Subcutaneous preadipocyte (primary cell): ENCODE results near the gene PROB1. TPM values are rescaled to one million over a fixed set of nuclear protein-coding genes. Genes with fewer than 3 reads are reported as not detected.

ENCODE experiments used
- total RNA-seq: library from RNA; depleted of rRNA; stranded (reverse); fragments of >200 nt; gene quantifications from 2 replicates; pipeline ENCODE4 v1.2.3, GENCODE V29; 2012

Gene PROB1, protein sequence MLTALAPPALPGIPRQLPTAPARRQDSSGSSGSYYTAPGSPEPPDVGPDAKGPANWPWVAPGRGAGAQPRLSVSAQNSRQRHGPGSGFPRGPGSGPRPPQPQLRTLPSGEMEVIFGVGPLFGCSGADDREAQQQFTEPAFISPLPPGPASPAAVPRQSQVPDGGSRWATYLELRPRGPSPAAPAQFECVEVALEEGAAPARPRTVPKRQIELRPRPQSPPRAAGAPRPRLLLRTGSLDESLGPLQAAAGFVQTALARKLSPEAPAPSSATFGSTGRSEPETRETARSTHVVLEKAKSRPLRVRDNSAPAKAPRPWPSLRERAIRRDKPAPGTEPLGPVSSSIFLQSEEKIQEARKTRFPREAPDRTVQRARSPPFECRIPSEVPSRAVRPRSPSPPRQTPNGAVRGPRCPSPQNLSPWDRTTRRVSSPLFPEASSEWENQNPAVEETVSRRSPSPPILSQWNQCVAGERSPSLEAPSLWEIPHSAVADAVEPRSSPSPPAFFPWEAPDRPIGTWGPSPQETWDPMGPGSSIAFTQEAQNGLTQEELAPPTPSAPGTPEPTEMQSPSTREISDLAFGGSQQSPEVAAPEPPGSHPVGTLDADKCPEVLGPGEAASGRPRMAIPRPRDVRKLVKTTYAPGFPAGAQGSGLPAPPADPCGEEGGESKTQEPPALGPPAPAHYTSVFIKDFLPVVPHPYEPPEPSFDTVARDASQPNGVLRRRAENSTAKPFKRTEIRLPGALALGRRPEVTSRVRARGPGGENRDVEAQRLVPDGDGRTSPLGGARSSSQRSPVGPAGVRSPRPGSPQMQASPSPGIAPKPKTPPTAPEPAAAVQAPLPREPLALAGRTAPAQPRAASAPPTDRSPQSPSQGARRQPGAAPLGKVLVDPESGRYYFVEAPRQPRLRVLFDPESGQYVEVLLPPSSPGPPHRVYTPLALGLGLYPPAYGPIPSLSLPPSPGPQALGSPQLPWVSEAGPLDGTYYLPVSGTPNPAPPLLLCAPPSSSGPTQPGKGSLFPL
- 0.73 and 1.8 TPM in 2 replicates for total RNA-seq

DNA sequence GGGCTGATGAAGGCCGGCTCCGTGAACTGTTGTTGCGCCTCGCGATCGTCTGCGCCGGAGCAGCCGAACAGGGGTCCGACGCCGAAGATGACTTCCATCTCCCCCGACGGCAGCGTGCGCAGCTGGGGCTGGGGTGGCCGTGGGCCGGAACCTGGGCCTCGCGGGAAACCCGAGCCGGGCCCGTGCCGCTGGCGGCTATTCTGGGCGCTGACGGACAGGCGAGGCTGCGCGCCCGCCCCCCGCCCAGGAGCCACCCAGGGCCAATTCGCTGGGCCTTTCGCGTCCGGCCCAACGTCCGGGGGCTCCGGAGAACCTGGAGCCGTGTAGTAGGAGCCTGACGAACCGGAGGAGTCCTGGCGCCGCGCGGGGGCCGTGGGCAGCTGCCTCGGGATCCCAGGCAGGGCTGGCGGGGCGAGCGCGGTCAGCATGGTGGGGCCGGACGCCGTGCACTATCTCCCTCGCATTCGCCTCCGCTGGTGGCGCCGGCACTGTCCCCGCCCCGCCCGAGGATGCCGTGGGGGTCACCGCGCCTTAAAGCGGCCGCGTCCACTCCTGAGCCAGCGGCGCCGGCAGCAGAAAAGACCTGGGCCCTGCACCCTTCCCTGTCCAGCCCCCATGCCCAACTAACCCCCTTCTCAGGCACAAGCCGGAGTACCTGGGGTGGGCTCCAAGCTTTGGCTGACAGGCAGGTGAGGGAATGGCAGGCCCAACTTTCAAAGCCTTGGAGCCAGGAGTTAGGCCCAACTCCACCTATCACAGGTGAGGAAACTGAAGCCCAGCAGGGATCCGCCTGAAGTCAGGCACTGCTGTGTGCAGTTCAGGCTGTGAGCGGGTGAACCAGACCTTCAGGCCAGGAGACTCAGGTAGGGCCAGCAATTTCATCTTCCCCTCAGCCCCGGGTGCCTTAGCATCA lies at the start of gene PROB1:
TSS of gene PROB1 (minus strand) at position 451 of the 913 bp plus-strand sequence. CDS start at position 428, 23 bp downstream.

DNA sequence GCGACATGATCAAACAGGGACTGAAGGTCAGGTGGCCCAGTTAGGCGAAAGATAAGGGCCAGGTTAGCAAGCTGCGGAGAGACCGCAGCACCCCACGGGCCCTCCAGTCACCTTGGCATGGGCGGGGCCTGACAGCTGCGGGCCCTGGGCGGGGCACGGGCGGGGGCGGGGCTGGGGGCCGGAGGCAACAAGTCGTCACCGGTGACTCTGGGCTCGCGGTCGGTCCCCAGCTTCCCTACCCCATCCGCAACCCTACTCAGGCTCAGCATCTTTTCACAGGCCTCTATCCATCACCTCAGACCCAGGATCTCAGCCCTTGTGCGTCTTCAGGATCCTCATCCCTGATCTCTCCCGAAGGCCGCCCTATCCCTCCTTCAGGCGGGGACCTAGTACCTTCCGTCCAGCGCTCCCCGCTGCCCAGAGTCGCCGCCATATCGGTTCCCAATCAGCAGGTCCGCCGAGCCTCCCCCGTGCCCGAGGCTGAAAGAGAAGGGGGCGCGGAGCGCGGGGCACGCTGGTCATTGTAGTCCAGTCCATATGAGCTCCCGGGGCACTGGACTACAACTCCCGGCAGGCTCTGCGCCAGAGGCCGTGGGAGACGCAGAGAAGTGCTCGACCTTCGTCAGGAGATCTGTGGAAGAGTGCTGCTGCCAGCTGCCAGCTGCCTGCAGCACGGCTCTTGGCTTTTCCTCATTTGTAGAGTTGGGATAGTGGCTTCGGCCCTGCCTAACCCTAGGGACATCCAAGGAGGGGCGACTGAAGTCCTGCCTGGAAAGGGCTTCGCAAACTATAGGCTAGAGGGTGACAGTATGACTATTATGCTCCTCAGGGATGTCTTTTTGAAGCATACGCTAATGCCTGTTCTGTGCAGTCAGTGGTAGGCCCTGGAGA lies 44.4 kb upstream of the PROB1 start, which contains the start of gene DNAJC18:
TSS of gene DNAJC18 (minus strand) at position 513 of the 891 bp plus-strand sequence. CDS start at position 433, 80 bp downstream.

DNA sequence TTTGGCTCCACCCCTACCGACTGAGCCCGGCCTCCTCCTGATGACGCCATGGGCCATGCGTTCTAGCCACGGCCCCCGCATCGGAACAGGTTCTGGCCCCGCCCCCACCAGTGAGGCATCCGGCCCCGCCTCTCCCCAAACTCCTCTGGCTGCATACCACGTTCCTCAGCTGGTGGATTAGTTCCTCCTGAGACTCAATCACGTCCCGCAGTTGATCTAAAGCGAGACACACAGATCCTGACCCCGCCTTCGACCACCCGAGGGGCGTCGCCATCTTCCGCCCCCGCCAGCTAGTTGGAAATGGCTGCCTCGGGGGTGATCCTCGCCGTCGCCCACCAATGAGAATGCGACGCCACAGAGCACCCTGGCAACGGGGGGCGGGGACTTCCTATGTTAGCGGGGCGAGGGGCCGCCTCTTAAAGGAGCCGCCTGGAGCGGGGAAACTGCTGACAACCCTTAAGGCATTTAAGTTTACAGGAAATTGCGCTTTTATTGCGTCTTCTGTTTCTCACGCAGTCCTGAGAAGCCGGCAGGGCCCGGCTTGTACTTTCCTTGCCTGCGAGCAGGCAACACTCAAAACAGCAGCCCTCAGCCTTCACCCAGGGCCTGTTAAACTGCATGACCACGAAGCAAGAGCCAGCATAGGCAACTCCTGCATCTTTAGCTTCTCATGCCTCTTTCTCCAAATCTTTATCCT lies 9.0 kb upstream of the PROB1 start, which contains the start of gene SPATA24:
TSS of gene SPATA24 (minus strand) at position 303 of the 697 bp plus-strand sequence. CDS start at position 274, 29 bp downstream.

DNA sequence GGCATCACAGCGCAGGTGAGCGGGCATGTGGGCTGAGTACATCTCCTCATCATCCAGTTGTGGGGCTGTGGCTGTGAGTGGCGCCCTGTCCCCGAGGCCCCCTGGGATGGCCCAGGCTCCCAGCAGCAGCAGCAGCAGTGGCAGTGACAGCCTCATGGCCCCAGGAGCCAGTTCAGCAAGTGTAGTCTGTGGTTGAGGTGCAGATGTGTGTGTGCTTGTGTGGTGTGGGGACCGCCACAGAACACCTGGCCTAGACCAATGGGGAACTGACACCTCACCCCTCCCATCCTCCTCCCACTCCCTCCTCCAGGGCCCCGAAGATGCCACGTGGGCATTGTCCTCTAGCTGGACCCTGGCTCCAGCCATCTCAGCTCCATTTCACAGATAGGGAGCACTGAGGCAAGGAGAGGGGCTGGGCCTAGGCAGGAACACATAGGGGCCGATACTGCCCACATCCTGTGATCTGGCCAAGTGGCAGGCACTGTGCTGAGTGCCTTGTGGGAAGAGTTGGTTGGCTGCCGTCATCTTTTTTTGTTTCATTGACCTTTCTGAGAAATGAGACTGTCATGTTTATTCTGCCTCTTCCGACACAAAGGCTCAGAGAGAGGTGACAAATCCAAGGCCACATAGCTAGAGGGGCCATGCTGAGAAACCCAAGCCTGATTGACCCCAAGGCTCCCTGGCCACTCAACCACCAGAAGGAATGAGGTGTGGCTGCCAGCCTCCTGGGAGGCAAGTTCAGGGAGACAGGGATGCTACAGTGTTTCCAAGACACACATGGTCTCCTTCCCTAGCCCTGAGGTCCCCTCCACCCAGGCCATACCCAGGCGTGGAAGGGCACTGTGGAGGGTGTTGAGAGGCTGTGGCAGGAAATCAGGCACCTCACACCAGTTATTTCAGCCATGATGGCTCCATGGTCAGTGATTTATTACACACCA lies 4.9 kb downstream of the PROB1 start, which contains the start of gene MZB1:
TSS of gene MZB1 (minus strand) at position 213 of the 938 bp plus-strand sequence. CDS start at position 156, 57 bp downstream.

DNA sequence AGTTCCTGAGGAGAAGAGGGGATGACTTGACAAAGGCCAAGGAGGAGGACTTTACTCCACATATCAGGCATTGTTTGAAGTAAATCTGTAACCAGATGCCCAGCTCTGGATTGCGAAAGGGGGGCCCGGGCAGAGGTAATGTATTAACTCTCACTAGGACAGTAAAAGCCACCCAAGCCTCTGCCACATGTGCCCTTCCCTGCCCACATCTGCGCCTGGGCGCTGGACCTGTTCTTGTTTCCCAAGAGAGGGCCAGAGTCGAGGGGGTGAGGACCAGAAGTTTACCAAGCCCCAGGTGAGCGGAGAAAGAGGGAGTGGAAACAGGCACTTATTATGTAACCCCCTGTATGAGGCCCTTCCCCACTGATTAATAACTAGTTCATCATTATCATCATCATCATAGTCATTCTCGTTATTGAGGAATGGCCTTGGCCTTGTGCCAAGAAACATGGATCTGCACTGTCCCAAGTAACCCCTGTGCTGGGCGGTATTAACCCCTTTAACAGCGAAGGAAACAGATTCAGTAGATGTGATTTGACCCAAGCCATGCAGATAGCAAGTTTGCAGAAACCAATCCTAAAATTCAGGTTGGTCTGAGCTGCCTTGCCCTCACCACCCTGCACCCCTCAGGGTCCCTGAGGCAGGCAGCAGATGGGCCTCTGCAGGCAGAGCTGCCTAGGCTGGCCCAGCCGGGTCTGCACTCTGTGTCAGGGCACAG lies 11.5 kb downstream of the PROB1 start, which contains the start of gene SLC23A1:
TSS of gene SLC23A1 (minus strand) at position 23 of the 718 bp plus-strand sequence. CDS start 44 bp downstream, outside the sequence.

DNA sequence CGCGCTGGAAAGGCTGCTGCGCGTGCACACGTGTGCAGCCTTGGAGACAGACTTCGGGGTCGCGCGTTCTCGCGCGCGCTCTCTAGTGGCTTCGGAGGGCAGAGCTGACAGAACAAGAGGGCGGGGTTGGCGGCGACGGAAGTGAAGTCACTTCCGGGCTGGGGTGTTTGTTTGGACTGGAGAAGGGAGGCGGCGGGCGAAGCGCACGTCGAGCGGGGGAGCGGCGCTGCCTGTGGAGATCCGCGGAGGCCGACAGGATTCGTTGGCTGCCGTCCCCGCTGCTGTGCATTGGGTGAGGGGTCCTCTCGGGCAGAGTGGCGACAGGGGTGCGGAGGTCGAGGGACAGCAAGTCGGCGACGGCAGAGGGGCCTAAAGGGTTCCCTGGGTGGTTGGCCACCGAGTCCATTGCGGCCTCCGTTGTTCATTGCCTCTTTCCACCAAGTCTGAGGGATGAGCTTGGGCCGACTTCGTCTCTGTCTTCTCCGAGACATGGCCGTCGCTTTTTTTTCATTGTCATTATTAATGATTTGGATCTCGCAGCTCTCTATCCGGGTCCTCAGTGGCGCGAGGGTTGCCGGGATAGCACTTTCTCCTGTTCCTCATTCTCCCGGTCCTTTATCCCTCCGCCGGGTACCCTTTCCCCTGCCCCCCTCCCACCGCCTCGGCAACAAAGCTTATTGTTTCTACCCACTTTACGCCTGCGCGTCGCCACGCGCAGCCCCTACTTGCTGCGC lies 53.0 kb downstream of the PROB1 start, which contains the start of gene PAIP2:
TSS of gene PAIP2 (plus strand) at position 166 of the 734 bp plus-strand sequence. CDS start 21,931 bp downstream, outside the sequence.

Other genes with a start within 250 kb of the PROB1 start
- gene SIL1, start 196.7 kb downstream of the PROB1 start, total RNA-seq: 39.5 and 51.4 TPM in 2 replicates
- gene MATR3, start 101.4 kb downstream of the PROB1 start, total RNA-seq: 157 and 202 TPM in 2 replicates
- gene PAIP2, start 53.2 kb downstream of the PROB1 start, total RNA-seq: 28.3 and 30.1 TPM in 2 replicates
- gene SLC23A1, start 11.8 kb downstream of the PROB1 start, total RNA-seq: not detected in 2 replicates
- gene MZB1, start 5.2 kb downstream of the PROB1 start, total RNA-seq: under 0.01 TPM in 1 of 2 replicates, not detected in the other
- gene SPATA24, start 9.0 kb upstream of the PROB1 start, total RNA-seq: 4.5 and 6.2 TPM in 2 replicates
- gene DNAJC18, start 44.4 kb upstream of the PROB1 start, total RNA-seq: 5.5 and 6.2 TPM in 2 replicates
- gene ECSCR, start 67.6 kb upstream of the PROB1 start, total RNA-seq: 0.37 TPM in 1 of 2 replicates, not detected in the other
- gene SMIM33, start 75.9 kb upstream of the PROB1 start, total RNA-seq: not detected in 2 replicates
- 18.7 and 23.9 TPM in 2 replicates for gene STING1, start 87.7 kb upstream of the PROB1 start, total RNA-seq
- 44.6 and 50.7 TPM in 2 replicates for gene UBE2D2, start 166.2 kb upstream of the PROB1 start, total RNA-seq